Glomerular visceral epithelial cell (primary cell): ENCODE data around the gene FAM187B.
"Not testable (repeated sequence)": the region's sequence is repeated elsewhere in the genome, so short reads cannot be mapped to it uniquely, and the experiment has no call there.

ENCODE experiments used
- DNase-seq: peaks from one replicate; pipeline ENCODE4 v3.0.0-alpha.2; 2016; ENCODE audit errors: extremely low spot score

Gene FAM187B

GRCh38 chr19:35236638-35237400 lies 8.3 kb upstream of the FAM187B start:
- DNase-seq, result no peak

GRCh38 chr19:35232912-35233311 lies 4.4 kb upstream of the FAM187B start:
- DNase-seq, result no peak

- DNase-seq, result no peak
Measured at GRCh38 chr19:35231956-35232645, 3.6 kb upstream of the FAM187B start.

DNA sequence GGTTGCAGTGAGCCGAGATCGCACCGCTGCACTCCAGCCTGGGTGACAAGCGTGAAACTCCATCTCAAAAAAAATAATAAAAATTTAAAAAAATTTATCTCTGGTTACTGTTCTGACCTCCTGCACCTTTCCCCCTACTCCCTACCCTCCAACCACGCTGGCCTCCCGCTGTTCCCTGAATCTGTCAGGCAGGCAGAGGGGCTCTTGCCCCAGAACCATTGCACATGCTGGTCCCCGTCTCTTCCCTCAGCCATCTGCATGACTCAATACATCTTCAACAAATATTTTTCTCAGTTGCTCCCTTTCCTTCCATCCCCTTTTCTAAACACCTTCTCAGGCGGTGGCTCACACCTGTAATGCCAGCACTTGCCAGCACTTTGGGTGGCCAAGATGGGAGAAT lies 1.1 kb upstream of the FAM187B start:
- no peak for DNase-seq

DNA sequence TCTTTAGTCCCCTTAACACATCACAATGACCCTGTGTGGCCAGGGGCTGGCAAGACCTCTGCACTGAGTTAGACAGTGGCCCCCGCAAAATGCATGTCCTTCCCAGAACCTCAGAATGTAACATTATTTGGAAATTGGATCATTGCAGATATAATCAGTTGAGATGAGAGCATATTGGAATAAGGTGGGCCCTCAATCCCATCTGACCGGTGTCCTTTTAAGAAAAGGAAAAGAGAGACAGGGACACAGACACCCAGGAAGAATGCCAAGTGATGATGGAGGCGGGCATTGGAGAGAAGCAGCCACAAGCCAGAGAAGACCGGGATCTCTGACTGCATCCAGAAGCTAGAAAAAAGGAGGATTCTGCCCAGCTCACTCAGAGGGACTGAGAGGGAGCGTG lies 1.8 kb downstream of the FAM187B start:
- DNase-seq, result no peak

DNA sequence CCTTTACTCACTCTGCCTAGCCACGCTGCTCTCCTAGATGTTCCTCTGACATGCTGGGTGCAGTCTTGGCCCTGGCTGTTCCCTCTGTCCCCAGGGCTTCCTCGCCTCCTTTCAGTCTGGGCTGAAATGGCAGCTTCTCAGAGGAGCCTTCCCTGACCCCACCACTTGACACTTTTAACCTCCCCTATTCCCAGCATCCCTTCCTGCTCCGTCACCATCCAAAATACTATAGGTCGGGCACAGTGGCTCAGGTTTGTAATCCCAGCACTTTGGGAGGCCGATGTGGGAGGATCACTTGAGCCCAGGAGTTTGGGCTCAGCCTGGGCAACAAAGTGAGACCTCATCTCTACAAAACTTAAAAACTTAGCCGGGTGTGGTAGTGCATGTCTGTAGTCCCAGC lies 2.6 kb downstream of the FAM187B start:
- no peak for DNase-seq

DNA sequence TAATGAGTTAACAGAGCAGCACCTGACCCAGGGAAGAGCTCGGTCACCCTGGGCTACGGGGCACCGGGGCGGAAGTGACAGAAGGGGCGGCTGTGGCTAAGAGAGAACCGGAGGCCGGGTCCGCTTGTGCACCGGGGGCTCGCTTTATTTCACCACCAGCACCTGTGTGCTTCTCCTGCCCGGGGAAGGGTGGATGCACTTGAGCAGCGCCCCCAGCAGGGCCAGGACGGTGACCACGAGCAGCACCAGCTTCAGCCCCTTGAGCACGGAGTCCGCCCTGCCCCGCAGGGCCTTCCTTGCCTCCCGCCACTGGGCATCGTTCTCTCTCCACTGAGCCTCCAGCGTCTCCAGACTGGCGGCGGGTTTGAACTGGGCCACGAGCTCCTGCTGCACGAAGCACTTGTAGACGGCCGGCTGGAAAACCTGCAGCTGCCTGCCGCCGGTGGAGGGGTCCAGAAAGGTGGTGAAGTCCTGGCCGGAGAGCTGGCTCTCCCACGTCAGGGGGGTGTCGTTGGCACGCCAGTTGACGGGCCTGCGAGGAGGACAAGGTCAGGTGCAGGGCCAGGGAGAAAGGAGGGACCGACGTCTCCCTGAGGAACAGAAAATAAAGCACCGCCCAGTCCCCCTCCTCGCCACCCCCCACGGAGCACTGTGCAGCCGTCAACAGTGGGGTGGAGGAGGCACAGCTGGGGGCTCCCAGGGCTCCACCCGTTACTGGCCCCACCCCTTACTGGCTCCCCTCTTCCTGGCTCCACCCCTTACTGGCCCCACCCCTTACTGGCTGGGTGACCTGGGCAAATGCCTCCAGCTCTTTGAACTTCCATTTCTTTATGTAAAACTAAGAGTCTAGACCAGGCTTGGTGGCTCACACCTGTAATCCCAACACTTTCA lies 3.6 kb downstream of the FAM187B start:
- no peak for DNase-seq

GRCh38 chr19:35223862-35224505 lies 4.6 kb downstream of the FAM187B start:
- DNase-seq, result no peak

GRCh38 chr19:35223084-35223790 lies 5.3 kb downstream of the FAM187B start:
- DNase-seq, result no peak

- DNase-seq, result no peak
Measured at GRCh38 chr19:35222373-35223015, 6.0 kb downstream of the FAM187B start.

- not testable (repeated sequence) for DNase-seq
Measured at GRCh38 chr19:35220973-35221590, 7.5 kb downstream of the FAM187B start.

DNA sequence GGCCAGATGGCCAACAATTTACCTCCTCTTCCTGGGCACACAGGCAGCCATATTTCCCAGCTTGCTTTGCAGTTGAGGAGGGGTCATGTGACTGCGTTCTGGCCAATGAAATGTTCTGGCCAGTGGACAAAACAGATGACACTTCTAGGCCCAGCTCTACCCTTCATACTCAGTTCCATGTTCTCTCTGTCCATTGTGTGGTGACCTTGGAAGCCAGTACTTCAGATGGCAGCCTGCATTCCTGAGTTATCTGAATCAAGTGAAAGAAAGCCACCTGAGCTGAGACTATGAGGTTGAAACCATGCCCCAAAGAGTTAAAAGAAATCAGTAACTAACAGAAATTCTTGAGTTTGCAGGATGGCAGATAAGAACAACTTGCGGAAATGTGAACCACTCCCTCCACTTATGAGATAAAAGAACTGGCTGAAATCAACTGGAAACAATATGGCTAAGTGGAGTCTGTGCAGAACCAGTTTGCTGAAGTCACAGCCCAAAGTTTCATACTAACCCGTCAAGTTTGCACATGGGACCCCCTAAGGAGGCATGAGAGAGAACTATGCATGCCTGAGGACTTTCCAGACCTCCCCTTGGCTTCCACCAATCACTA lies 8.1 kb downstream of the FAM187B start:
- no peak for DNase-seq

DNA sequence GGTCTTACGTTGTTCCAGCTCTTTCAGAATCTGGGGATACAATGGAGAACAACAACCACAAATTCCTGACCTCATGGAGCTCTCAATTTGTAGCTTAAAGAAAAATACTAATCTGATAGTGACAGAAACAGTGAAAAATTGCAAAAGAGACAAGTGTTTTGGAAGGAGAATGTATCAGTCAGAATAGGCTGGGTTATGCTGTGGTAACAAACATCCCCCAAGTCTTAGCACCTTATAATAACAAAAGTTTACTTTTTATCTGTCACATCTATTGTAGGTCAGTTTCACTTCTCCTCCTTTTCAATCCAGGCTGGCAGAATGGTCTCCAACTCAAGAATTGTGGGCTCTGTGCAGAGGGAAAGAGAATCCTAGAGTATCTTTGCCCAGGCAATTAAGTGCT lies 9.5 kb downstream of the FAM187B start:
- no peak for DNase-seq

DNA sequence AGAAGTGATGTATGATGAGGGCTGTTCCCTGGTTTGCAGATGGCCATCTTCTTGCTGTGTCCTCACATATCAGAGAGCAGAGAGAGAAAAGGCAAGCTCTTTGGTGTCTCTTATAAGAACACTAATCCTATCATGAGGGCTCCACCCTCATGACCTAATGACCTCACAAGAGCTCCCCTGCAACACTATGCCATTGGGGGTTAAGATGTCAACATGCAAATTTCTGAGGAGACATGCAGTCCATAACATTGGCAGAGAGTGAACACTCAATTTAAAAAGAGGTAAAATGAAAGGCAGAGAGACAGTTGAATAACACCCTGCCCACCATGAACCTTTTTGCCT lies 10.9 kb downstream of the FAM187B start:
- no peak for DNase-seq

- DNase-seq, result no peak
Measured at GRCh38 chr19:35216833-35217648, 11.5 kb downstream of the FAM187B start.

GRCh38 chr19:35216016-35216832 lies 12.3 kb downstream of the FAM187B start:
- no peak for DNase-seq

DNA sequence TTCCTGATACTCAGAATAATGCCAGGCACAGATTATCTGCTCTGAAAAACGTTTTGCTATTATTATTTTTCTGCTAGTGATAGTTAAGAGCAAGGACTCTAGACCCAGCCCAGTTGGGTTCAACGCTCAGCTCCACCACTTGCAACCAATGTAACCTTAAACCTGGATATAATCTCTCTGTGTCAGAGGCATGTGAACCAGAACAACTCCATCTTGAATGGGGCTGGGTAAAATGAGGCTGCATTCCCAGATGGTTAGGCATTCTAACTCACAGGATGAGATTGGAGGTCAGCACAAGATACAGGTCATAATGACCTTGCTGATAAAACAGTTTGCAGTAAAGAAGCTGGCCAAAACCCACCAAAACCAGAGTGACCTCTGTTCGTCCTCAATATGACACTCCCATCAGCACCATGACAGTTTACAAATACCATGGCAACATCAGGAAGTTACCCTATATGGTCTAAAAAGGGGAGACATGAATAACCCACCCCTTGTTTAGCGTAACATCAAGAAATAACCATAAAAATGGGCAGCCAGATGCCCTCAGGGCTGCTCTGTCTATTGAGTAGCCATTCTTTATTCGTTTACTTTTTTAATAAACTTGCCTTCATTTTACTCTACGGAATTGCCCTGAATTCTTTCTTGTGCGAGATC lies 13.6 kb downstream of the FAM187B start:
- DNase-seq, result no peak
